BE2C (cell line): Measurements from ENCODE around the gene SPTBN4.
"Not testable (repeated sequence)": the region's sequence is repeated elsewhere in the genome, so short reads cannot be mapped to it uniquely, and the experiment has no call there.

Experiments
- DNase-seq: peaks from one replicate; pipeline ENCODE4 v3.0.0-alpha.2; 2020
- H3K27me3 ChIP-seq: fragments of 250-450 bp; sonication (Bioruptor Pico); 2 replicates; pipeline ENCODE4 v1.5.1; 2020; ENCODE audit warnings: mild to moderate bottlenecking
- H3K36me3 ChIP-seq: fragments of 250-450 bp; sonication (Bioruptor Pico); 2 replicates; pipeline ENCODE4 v1.5.1; 2020; ENCODE audit warnings: mild to moderate bottlenecking
- H3K4me1 ChIP-seq: fragments of 250-450 bp; sonication (Bioruptor Pico); 2 replicates; pipeline ENCODE4 v1.5.1; 2020
- H3K4me3 ChIP-seq: 2 replicates; pipeline ENCODE4 v1.5.1; 2011; ENCODE audit warnings: low read depth, low read length
- H3K9me3 ChIP-seq: fragments of 250-450 bp; sonication (Bioruptor Pico); 2 replicates; pipeline ENCODE4 v1.5.1; 2020
- TF ChIP-seq, protein P1 (sequence below): IDR thresholded peaks from 2 replicates; pipeline ENCODE4 v1.5.1; 2012; ENCODE audit warnings: mild to moderate bottlenecking, low read depth, low read length

SPTBN4 gene

DNA sequence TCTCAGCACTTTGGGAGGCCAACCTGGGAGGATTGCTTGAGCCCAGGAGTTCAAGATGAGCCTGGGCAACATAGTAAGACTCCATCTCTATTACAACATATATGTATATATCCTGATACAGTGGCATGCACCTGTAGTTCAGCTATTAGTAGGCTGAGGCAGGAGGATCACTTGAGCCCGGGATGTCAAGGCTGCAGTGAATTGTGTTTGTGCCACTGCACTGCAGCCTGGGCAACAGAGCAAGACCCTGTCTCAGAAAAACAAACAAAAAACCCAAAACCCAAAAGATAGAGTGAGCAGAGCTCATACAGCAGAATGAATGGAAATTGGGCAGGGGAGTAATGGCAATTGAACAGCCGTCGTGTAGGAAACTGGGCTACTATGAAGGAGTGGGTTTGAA is 92.6 kb downstream of the SPTBN4 start:
- no peaks in the 10 kb centered on the region for H3K9me3 ChIP-seq
- no peaks in the 10 kb centered on the region for H3K4me1 ChIP-seq
- no peaks in the 10 kb centered on the region for H3K27me3 ChIP-seq
- no peak for DNase-seq
- TF ChIP-seq, protein P1, sequence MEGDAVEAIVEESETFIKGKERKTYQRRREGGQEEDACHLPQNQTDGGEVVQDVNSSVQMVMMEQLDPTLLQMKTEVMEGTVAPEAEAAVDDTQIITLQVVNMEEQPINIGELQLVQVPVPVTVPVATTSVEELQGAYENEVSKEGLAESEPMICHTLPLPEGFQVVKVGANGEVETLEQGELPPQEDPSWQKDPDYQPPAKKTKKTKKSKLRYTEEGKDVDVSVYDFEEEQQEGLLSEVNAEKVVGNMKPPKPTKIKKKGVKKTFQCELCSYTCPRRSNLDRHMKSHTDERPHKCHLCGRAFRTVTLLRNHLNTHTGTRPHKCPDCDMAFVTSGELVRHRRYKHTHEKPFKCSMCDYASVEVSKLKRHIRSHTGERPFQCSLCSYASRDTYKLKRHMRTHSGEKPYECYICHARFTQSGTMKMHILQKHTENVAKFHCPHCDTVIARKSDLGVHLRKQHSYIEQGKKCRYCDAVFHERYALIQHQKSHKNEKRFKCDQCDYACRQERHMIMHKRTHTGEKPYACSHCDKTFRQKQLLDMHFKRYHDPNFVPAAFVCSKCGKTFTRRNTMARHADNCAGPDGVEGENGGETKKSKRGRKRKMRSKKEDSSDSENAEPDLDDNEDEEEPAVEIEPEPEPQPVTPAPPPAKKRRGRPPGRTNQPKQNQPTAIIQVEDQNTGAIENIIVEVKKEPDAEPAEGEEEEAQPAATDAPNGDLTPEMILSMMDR, result no peak
- no peaks in the 10 kb centered on the region; the same call in 1 of the 2 replicates for H3K36me3 ChIP-seq
- no peak overlapping the region for H3K4me3 ChIP-seq

DNA sequence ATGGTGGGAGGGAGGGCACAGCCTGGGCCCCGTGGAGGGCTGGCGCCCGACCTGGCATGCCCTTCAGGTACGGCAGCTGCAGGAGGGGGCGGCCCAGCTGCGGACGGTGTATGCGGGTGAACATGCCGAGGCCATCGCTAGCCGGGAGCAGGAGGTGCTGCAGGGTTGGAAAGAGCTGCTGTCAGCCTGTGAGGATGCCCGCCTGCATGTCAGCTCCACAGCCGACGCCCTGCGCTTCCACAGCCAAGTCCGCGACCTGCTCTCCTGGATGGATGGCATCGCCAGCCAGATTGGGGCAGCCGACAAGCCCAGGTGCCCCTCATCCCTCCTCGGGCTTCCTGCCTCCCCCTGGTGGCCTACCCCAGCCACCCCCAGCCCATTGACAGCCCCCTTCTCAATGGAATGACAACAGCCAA is 93.3 kb downstream of the SPTBN4 start:
- H3K4me1 ChIP-seq, result no peaks in the 10 kb centered on the region
- H3K9me3 ChIP-seq, result no peaks in the 10 kb centered on the region
- TF ChIP-seq, protein P1, result no peak
- no peak for DNase-seq
- H3K4me3 ChIP-seq, result no peak overlapping the region
- no peaks in the 10 kb centered on the region for H3K27me3 ChIP-seq
- no peaks in the 10 kb centered on the region; the same call in 1 of the 2 replicates for H3K36me3 ChIP-seq

DNA sequence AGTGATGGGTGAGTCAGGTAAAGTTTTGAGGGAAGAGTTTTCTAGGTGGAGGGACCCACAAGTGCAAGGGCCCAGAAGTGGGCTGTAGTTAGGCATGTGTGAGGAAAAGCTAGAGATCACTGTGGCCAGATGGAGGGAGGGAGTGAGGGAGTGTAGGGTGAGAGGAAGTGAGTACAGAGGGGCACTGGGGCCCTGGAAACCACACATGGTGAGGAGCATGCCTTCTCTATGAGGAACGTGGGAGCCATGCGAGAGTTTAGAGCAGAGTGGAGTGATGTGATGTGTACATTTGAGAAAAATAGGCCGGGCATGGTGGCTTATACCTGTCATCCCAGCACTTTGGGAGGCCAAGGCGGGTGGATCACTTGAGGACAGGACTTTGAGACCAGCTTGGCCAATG is 95.1 kb downstream of the SPTBN4 start:
- Histone ChIP-seq H3K4me1 (no peaks in the 10 kb centered on the region; the same call in 1 of the 2 replicates), H3K27me3 (no peaks in the 10 kb centered on the region), H3K36me3 (no peaks in the 10 kb centered on the region; the same call in 1 of the 2 replicates), H3K4me3 (no peak overlapping the region), H3K9me3 (no peaks in the 10 kb centered on the region)
- no peak for DNase-seq
- TF ChIP-seq, protein P1, result no peak

DNA sequence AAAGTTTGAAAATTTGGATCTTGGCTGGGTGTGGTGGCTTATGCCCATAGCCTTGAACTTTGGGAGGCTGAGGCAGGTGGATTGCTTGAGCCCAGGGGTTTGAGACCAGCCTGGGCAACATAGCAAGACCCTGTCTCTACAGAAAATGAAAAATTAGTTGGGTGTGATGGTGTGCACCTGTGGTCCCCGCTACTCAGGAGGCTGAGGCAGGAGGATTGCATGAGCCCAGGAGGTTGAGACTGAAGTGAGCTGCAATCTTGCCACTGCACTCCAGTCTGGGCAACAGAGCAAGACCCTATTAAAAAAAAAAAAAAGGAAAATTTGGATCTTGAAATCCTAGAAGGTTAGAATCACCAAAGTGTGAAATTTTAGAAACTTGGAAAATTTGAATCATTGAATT is 97.7 kb downstream of the SPTBN4 start:
- not testable (repeated sequence) for H3K4me3 ChIP-seq, H3K36me3 ChIP-seq, DNase-seq, H3K4me1 ChIP-seq, H3K9me3 ChIP-seq
- peaks cover 16% of the 10 kb centered on the region for H3K27me3 ChIP-seq

DNA sequence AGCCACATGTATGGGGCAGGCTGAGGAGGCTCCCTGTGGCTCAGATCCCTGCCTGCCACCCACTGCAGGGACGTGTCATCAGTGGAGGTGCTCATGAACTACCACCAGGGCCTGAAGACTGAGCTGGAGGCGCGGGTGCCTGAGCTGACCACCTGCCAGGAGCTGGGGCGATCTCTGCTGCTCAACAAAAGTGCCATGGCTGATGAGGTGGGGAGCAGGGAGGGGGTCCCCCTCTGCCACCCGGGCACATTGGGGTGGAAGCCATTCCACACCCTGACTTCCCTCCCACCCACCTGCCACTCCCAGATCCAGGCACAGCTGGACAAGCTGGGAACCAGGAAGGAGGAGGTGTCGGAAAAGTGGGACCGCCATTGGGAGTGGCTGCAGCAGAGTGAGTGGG is 98.6 kb downstream of the SPTBN4 start:
- H3K4me3 ChIP-seq, result no peak overlapping the region
- no peak for DNase-seq
- no peaks in the 10 kb centered on the region; the same call in 1 of the 2 replicates for H3K36me3 ChIP-seq
- H3K27me3 ChIP-seq, result peaks cover 16% of the 10 kb centered on the region
- H3K4me1 ChIP-seq, result peaks cover 4% of the 10 kb centered on the region
- TF ChIP-seq, protein P1, result no peak
- H3K9me3 ChIP-seq, result no peaks in the 10 kb centered on the region

DNA sequence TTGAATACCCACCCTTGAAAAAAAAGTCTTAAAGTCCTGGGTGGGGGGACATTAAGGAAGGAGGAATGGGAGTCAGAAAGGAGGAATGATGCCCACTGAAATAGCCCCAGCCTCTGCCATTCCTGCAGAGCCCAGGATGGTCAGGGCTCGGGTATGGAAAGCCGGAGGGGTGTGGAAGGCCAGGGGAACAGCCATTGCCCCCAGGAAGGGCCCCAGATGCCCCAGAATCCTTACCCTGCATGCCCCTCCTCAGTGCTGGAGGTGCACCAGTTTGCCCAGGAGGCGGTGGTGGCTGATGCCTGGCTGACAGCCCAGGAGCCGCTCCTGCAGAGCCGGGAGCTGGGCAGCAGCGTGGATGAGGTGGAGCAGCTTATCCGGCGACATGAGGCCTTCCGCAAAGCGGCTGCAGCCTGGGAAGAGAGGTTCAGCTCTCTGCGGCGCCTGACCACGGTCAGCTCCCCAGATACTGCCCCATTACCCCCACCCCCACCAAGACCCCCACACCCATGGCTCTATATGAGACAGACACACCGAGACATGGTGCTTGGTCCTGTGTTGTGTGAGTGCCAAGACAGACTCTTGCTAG is 99.2 kb downstream of the SPTBN4 start:
- Histone ChIP-seq H3K27me3 (peaks cover 16% of the 10 kb centered on the region), H3K4me3 (no peak overlapping the region), H3K4me1 (peaks cover 5% of the 10 kb centered on the region), H3K36me3 (no peaks in the 10 kb centered on the region), H3K9me3 (no peaks in the 10 kb centered on the region)
- DNase-seq, result peak; percentile 39
- TF ChIP-seq, protein P1, result no peak
